Stimulated activated CD8-positive, alpha-beta memory T cell treated with anti-CD3 and anti-CD28 coated beads, Interleukin-4, amount 100 ng/mL, for 4 hours (primary cell): ENCODE data around the gene FAM20A.
"Not testable (repeated sequence)": the region's sequence is repeated elsewhere in the genome, so short reads cannot be mapped to it uniquely, and the experiment has no call there.

ENCODE experiments used
- DNase-seq, 2 donors: peaks; one replicate each; pipeline ENCODE4 v3.0.0-alpha.2; 2020; ENCODE audit warnings: low read depth in 2 of 2, low spot score in 1 of 2

Gene FAM20A

GRCh38 chr17:68592009-68592408 is 9.2 kb downstream of the FAM20A start:
- DNase-seq: no peak

GRCh38 chr17:68591583-68591982 is 9.6 kb downstream of the FAM20A start:
- DNase-seq: no peak

GRCh38 chr17:68589086-68589485 is 12.1 kb downstream of the FAM20A start:
- DNase-seq: no peak

GRCh38 chr17:68588362-68588761 is 12.8 kb downstream of the FAM20A start:
- DNase-seq: no peak

- DNase-seq: no peak
Measured at GRCh38 chr17:68587847-68588246, 13.3 kb downstream of the FAM20A start.

GRCh38 chr17:68587026-68587425 is 14.1 kb downstream of the FAM20A start:
- no peak for DNase-seq

- DNase-seq: no peak
Measured at GRCh38 chr17:68585643-68586042, 15.5 kb downstream of the FAM20A start.

- no peak for DNase-seq
Measured at GRCh38 chr17:68584581-68585303, 16.4 kb downstream of the FAM20A start.

- DNase-seq: not testable (repeated sequence)
Measured at GRCh38 chr17:68582867-68583266, 18.3 kb downstream of the FAM20A start.

- no peak for DNase-seq
Measured at GRCh38 chr17:68581863-68582645, 19.1 kb downstream of the FAM20A start.

GRCh38 chr17:68580236-68580770 is 20.9 kb downstream of the FAM20A start:
- no peak for DNase-seq

GRCh38 chr17:68579194-68579927 is 21.8 kb downstream of the FAM20A start:
- no peak for DNase-seq

- DNase-seq: no peak
Measured at GRCh38 chr17:68578236-68578635, 22.9 kb downstream of the FAM20A start.

- DNase-seq: no peak
Measured at GRCh38 chr17:68577497-68577821, 23.7 kb downstream of the FAM20A start.

- no peak for DNase-seq
Measured at GRCh38 chr17:68576811-68577496, 24.2 kb downstream of the FAM20A start.

GRCh38 chr17:68576137-68576536 is 25.0 kb downstream of the FAM20A start:
- DNase-seq: no peak

- no peak for DNase-seq
Measured at GRCh38 chr17:68573338-68573737, 27.8 kb downstream of the FAM20A start.

- no peak for DNase-seq
Measured at GRCh38 chr17:68572138-68572842, 28.9 kb downstream of the FAM20A start.

- no peak for DNase-seq
Measured at GRCh38 chr17:68570526-68570925, 30.6 kb downstream of the FAM20A start.

- DNase-seq: no peak
Measured at GRCh38 chr17:68569346-68569745, 31.8 kb downstream of the FAM20A start.

GRCh38 chr17:68568581-68568980 is 32.6 kb downstream of the FAM20A start:
- DNase-seq: no peak
